NCI-H1105 (cell line): ENCODE results near the gene LRRC41.
"Not testable (repeated sequence)": the region's sequence is repeated elsewhere in the genome, so short reads cannot be mapped to it uniquely, and the experiment has no call there.

Source experiments
- DNase-seq: peaks from one replicate; lab custom pipeline; 2025; lab: John Stamatoyannopoulos, UW

Gene LRRC41

DNA sequence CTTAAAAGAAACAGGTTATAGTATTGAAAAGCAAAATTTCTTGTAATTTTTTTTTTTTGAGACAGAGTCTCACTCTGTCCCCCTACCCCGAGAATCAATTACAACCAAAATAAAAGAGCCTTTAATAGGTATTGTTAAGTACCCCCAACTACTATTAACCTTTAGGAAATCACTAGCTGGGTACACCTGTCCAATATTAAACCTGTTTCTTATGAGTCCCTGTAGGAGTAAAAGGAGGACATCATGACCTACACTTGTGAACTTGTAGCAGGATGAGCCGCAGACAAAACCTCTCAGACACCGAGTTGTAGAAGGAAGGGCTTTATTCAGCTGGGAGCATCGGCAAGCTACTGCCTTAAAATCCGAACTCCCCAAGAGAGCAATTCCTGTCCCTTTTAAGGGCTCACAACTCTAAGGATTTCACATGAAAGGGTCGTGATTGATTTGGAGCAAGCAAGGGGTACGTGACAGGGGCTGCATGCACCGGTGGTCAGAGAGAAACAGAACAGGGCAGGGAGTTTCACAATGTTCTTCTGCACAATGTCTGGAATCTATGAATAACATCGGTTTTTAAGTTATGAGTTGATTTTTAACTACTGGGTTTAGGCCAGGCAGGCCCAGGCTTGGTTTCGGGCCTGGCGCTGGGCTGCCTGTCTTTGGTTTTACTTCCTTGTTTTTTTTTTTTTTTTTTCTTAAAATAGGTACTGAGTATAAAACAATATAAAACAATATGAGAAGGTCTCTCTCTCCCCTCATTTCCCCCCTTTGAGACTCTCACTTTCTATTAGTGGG, 22.1 kb upstream of the LRRC41 start:
- not testable (repeated sequence) for DNase-seq

DNA sequence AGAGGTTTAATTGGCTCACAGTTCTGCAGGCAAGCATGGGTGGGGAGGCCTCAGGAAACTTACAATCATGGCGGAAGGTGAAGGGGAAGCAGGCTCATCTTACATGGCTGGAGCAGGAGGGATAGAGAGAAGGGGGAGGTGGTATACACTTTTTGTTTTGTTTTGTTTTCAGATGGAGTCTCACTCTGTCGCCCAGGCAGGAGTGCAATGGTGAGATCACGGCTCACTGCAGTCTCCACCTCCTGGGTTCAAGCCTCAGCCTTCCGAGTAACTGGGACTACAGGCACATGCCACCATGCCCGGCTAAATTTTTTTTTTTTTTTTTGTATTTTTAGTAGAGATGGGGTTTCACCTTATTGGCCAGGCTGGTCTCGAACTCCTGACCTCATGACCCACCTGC, 18.8 kb upstream of the LRRC41 start:
- DNase-seq: not testable (repeated sequence)

DNA sequence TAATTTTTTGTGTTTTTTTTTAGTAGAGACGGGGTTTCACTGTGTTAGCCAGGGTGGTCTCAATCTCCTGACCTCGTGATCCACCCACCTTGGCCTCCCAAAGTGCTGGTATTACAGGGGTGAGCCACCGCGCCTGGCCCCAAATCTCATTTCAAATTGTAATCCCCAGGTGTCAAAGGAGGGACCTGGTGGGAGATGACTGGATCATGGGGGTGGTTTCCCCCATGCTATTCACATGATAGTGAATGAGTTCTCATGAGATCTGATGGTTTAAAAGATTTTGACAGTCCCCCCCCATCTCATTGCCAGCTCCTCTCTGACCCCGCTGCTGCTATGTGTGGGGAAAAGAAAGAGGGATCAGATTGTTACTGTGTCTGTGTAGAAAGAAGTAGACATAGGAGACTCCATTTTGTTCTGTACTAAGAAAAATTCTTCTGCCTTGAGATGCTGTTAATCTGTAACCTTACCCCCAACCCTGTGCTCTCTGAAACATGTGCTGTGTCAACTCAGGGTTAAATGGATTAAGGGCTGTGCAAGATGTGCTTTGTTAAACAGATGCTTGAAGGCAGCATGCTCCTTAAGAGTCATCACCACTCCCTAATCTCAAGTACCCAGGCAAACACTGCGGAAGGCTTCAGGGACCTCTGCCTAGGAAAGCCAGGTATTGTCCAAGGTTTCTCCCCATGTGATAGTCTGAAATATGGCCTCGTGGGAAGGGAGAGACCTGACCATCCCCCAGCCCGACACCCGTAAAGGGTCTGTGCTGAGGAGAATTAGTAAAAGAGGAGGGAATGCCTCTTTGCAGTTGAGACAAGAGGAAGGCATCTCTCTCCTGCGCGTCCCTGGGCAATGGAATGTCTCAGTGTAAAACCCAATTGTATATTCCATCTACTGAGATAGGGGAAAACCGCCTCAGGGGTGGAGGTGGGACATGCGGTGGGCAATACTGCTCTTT, 16.8 kb upstream of the LRRC41 start:
- not testable (repeated sequence) for DNase-seq

DNA sequence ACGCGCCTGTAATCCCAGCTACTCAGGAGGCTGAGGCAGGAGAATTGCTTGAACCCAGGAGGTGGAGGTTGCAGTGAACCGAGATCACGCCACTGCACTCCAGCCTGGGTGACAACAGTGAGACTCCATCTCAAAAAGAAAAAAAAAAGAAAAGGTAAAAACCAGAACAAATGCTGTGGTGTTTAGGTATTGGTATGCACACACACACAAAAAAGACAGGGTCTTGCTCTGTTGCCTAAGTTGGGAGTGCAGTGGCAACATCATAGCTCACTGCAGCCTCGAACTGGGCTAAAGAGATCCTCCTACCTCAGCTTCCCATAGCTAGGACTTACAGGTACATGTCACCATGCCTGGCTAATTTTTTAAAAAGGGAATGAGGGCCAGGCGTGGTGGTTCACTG, 15.9 kb upstream of the LRRC41 start:
- DNase-seq: not testable (repeated sequence)

DNA sequence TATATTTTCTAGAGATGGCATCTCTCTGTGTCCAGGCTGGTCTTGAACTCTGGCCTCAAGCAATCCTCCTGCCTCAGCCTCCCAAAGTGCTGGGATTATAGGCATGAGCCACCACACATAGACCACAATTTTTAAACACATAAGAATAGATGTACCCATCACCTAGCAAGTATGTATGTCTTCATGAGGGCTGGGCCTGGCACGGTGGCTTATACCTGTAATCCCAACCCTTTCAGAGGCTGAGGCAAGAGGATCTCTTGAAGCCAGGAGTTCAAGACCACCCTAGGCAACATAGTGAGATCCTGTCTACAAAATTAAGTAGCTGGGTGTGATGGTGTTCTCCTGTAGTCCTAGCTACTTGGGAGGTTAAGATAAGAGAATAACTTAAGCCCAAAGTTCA, 13.9 kb upstream of the LRRC41 start:
- no peak for DNase-seq

DNA sequence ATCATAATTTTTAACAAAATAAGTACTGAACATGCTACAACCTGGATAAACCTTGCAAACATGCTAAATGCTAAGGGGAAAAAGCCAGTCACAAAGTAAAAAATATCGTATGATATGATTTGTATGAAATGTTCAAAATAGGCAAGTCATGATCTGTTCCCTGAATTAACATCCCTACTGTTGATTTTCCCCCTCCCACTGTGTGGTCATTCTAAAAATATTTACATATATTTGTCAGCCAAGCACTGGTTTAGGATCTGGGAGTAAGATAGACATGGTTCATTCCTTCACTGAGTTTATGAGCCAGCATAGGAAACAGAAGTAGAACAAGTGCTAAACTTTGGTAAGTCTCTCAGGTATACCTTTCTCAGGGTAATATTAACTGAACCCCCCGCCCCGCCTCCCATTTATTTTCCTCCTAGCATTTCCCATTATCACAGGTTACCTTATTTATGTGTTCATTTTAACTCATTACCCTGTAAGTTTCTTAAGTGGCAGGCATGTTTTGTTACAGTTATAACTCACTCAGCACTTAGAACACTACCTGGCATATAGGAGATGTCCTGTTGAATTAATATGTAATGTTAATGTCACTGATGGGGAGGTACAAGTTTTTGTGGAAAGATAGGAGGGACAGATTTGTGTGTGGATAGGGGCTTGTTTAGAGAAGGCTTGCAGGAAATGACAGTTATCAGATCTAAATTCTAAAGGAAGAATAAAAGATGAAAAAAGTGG, 12.4 kb upstream of the LRRC41 start:
- no peak for DNase-seq

DNA sequence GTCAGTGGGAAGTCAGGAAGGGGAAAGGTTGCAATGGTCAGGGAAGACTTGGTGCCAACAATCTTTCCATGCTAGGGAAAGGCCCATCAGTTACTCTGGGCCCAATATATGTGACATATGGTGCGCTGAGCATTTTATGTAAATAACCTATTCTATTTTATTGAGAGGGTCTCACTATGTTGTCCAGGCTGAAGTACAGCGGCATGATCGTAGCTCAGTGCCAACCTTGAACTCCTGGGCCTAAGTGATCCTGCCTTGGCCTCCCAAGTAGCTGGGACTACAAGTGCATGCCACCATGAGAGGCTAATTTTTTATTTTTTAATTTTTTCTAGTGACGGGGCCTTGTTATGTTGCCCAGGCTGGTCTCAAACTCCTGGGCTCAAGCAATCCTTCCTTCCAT, 6.9 kb upstream of the LRRC41 start:
- DNase-seq: no peak

DNA sequence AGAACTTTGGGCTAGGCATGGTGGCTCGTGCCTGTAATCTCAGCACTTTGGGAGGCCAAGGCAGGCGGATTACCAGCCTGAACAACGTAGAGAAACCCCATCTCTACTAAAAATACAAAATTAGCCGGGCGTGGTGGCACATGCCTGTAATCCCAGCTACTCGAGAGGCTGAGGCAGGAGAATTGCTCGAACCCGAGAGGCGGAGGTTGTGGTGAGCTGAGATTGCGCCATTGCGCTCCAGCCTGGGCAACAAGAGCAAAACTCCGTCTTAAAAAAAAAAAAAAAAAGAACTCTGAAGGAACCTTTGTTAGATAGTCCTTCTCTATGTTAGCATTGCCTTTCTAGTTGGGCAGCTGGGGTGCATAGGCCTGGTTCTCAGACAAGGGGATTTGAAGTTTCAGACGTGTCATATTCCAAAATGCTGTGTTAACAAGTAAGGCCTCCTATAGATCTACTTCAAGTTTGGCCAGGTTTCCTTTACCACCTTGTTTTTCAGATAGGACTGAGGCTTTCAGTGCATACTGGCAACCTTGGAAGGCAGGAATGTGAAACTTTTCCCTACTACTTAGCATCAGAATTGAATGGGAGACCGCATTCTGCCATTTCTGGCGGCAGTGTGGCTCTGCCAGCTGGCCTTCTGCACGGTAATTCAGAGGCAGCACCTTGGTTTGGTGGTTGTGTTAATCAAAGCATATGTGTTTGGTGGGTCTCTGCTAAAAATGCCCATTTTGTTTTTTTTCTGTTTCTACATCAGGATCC, 6.2 kb upstream of the LRRC41 start:
- no peak for DNase-seq

DNA sequence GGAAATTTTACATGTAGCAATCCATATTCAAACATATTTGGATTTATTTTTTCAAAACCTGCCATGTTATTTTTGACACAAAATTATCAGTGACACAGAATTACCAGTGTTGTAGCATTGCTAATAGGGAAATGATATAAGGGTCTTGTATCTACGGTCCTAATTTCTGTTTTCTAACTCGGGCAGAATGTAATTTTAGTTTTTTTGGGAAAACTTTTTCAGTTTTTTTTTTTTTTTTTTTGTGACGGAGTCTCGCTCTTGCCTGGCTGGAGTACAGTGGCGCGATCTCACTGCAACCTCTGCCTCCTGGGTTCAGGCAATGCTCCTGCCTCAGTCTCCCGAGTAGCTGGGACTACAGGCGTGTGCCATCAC, 2.7 kb upstream of the LRRC41 start:
- DNase-seq: no peak

DNA sequence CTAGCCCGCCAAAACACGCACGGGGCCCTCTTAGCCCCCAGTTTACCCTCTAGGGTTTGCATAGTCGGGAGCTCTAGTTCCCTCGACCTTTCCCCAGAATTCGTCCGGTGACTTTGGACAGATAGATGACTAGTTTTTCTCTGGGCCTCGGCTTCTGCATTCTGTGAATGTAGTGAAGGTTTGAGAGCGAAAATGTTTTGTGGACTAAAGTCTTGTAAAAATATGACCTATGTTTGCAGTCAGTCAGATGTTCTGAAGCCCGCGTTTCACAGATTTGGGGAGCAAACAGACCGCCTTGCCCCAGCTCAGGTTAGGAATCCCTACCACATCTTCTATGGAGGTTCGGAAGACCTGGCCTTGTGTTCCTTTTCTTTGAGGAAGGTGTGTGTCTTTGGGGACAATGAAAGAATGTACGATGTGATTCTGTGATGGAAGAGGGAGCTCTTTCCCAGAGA, 483 bp upstream of the LRRC41 start:
- no peak for DNase-seq

DNA sequence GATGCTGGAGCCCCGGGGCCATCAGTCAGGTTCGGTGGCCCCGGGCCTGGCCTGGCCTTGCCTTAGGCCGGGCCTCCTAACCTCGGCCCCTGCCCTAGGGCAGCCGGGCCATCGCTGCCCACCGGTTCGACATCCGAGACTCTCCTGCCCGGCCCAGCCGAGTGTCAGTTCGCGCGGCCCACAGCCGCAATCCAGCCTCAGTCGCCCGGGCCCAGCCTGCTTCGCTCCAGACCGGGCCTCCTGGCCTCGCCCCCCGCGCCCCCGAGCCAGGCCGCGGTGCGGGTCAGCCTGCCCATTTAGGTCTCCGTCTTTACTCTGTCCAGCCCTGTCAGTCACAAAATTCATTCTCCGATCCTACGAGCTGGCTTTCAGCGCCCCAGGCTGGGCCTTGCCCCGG, 777 bp downstream of the LRRC41 start:
- DNase-seq: no peak

DNA sequence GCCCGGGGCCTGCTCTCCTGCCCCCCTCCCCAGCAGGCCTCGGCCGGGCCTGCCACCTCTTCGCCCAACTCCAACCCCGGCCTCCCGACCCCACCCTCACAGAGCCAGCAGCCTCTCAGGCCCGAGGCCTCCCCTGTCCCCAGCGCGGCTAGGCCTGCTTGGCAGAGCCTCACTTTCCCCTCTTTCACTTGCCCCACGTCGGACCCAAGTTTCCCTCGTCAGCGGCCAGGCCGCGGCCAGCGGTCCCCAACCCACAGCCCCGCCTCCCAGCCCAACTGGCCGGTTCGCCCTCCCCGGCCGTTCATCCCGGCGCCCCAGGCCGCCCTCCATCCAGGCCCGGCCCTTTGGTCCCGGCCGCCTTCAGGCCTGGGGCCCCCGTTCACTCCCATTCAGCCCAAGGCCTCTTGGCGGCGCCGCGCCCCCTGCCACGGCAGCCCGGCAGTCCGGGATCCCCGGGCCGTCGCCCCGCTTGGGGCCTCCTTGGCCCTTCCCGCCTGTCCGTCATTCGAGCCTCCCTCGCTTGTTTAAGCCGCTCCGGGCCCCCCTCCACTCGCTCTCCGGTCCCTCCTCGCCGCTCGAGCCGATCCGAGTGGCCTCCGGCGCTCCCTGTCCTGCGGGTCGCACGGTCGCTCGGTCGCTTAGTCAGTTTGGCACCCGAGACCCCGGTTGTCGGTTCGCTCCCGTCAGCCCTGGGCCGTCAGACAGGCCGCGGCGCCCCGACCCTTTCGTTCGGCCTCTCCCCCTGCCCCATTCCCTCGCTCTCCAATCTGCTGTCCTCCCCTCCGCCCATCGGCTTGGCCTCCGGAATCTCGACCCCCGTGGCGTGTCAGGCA, 1.4 kb downstream of the LRRC41 start:
- peak; percentile 17 for DNase-seq

DNA sequence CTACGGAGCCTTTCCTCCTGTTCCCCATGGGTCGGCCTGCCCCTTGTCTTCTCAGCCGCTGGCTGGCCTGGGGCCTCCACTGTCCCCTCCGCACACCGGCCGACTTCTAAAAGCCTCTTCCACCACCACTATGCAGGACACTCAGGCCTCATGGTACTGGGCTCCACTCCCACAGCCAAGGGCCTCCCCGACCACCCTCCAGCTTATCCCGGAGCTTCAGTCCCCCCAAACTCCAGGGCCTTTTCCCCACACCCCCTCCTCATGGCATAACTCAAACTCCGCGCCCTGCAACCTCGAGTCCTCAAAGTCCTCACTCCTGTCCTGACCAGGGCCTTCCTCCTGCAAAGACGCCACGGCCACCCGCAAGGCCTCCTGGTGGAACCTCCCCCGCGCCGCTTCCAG, 2.0 kb downstream of the LRRC41 start:
- no peak for DNase-seq

DNA sequence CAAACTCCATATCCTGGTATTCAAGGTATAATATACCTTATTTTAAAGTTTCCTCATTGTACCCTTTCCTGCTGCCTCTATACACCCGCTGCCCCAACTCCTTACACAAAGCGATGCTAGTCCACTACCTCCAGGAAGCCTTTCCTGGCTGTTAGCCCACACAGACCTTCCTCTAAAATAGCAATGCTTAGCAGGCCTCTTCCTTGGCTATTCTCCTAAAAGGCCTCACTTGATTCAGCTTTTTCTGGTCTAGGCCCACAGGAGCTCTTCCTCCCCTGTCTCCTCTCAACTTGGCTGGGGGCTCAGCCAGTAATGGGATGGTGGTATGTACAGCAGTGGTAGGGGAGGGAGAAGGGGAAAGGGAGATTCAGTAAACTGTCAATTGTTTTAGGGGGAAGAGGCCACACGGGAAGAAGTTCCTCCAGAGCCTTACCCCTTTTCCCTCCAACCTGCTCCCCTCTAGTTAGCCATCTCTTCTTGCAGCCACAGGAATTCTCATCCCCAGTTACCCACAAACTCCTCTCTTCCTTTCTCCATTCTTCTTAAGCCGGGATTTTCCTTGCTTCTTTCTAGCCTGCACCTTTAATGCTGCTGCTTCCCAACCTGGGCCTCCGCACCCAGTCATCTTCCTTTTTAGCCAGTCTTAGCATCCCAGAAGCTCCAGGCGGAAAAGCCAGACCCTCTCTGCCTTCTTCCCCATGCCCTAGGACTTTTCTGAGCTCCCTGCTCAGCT, 2.6 kb downstream of the LRRC41 start:
- no peak for DNase-seq

DNA sequence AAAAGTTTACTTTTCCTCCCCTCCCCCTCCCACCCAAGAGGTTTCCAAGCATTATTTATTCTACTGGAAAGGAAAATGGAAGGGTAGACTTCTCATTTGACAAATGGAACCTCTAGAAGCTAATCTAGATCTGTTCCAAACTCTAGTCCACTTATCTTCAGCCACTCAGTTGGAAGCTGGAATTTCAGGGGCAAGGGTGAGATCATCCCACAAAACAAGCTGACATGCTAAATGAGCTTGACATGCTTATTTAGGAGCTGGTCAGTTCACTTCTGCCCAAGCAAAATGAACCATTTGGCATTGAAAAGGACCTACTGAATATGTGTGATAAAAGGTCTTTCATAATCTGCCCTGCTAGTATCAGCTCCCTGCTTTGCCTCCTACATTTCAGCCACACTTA, 5.0 kb downstream of the LRRC41 start:
- no peak for DNase-seq

DNA sequence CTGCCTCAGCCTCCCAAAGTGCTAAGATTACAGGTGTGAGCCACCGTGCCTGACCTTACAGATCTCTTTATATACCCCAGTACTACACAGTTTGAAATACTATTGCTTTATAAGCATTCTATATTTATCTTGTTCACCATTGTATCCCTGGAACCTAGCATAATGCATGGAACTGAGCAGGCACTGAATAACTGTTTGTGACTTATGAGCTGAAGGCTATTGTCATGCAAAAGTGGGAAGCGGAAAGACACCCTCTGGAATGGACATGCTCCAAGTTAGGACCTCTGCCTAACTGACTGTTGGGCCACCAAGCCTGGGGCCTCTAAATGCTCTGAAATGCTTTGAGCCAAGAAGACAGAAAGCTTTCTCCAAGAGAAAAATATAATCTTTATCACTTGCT, 8.1 kb downstream of the LRRC41 start:
- no peak for DNase-seq

DNA sequence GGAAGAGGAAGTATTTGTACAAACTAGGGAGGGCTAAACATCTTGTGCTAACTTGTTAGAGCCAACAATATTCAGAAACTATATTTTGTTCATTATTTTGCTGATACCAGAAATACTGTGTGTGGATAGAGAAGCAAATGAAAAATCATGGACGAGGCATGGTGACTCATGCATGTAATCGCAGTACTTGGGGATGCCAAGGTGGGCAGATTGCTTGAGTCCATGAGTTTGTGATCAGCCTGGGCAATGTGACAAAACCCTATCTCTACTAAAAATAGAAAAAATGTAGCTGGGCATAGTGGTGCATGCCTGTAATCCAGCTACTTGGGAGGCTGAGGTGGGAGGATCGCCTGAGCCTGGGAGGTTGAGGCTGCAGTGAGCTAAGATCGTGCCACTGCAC, 13.4 kb downstream of the LRRC41 start:
- no peak for DNase-seq

DNA sequence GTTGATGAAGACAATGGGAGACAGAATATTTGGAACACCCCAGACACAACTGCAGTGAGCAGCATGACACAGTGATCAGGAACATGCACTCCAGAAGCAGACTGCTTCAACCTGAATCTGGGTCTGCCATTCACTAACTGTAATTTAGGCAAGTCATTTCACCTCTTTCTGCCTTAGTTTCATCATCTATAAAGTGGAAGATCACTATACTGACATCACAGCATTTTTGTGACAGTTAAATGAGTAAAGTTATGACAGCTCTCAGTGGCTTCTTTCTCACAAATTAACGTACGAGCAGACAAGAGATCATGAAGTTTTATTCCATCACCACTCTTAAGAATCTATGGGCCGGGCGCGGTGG, 14.3 kb downstream of the LRRC41 start:
- DNase-seq: no peak

DNA sequence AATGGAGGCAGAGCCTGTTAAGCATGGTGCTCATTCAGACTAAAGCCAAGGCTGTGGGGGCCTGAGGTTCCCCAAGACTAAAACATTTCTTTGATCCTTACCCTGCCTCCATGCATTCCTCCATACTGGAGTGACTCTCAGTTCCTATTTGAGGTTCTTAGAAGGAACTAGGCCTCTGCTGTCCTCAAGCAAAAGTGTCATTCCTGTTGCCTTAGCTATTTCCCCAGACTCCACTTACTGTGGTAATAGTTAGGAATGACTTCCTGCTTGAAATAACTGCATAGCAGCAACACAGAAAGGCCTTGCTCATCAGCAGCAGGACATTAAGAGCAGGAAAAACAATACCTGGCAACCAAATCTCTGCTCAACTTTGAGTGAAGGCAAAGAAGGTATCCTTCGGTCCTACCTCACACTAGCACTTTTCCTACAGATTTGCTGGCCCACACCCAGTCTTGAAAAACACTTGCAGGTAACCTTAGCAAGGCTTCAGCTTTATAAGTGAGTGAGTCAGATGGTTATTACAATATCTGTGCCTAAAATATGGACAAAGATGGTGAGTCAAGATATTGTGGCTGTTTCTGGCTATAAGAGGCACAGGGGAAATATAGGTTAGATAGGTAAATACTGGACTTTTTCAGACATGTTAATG, 14.8 kb downstream of the LRRC41 start:
- DNase-seq: no peak
